ENCODE measurements around the gene GNG12.

GNG12 gene

GRCh38 chr1:67690018-67690363, 143.3 kb downstream of the GNG12 start:
- no peak for DNase-seq (ENCODE audit: low read depth)
- no peak overlapping the region for H3K4me3 ChIP-seq (ENCODE audit: low read depth, low read length)

- no peak for DNase-seq (ENCODE audit: low read depth)
- no peak overlapping the region for H3K4me3 ChIP-seq (ENCODE audit: low read depth, low read length)
Measured at GRCh38 chr1:67689267-67690017, 143.8 kb downstream of the GNG12 start.

- H3K4me3 ChIP-seq (ENCODE audit: low read depth, low read length): no peak overlapping the region
- DNase-seq (ENCODE audit: low read depth): no peak
Measured at GRCh38 chr1:67688526-67689219, 144.6 kb downstream of the GNG12 start.

- H3K4me3 ChIP-seq (ENCODE audit: low read depth, low read length): peak overlapping the region; percentile 99
- peak; percentile 60 for DNase-seq (ENCODE audit: low read depth)
Measured at GRCh38 chr1:67687649-67688048, 145.6 kb downstream of the GNG12 start.

- peak overlapping the region; percentile 99 for H3K4me3 ChIP-seq (ENCODE audit: low read depth, low read length)
- DNase-seq (ENCODE audit: low read depth): no peak
Measured at GRCh38 chr1:67687198-67687545, 146.1 kb downstream of the GNG12 start.

- peak overlapping the region; percentile 99 for H3K4me3 ChIP-seq (ENCODE audit: low read depth, low read length)
Measured at GRCh38 chr1:67686267-67687197, 146.7 kb downstream of the GNG12 start.

GRCh38 chr1:67685558-67686266, 147.6 kb downstream of the GNG12 start:
- H3K4me3 ChIP-seq (ENCODE audit: low read depth, low read length): peak overlapping the region; percentile 99
- no peak for DNase-seq (ENCODE audit: low read depth)

More at GRCh38 chr1:67686267-67687197, 146.7 kb downstream of the GNG12 start:
- peak; percentile 94 for DNase-seq (ENCODE audit: low read depth)

GRCh38 chr1:67685067-67685557, 148.2 kb downstream of the GNG12 start, which contains the start of gene GADD45A:
Gene GADD45A (plus strand): TSS chr1:67685201. CDS start chr1:67685495, 294 bp downstream.
- peak; percentile 99 for DNase-seq (ENCODE audit: low read depth)
- peak within 1 kb of the TSS; percentile 99 for H3K4me3 ChIP-seq (ENCODE audit: low read depth, low read length)

- DNase-seq (ENCODE audit: low read depth): no peak
- H3K4me3 ChIP-seq (ENCODE audit: low read depth, low read length): peak overlapping the region; percentile 40
Measured at GRCh38 chr1:67684526-67685066, 148.7 kb downstream of the GNG12 start.

GRCh38 chr1:67683766-67684525, 149.3 kb downstream of the GNG12 start:
- DNase-seq (ENCODE audit: low read depth): no peak
- peak overlapping the region; percentile 40 for H3K4me3 ChIP-seq (ENCODE audit: low read depth, low read length)

GRCh38 chr1:67683316-67683715, 150.0 kb downstream of the GNG12 start:
- peak; percentile 48 for DNase-seq (ENCODE audit: low read depth)
- peak overlapping the region; percentile 5 for H3K4me3 ChIP-seq (ENCODE audit: low read depth, low read length)

GRCh38 chr1:67682659-67683197, 150.5 kb downstream of the GNG12 start:
- H3K4me3 ChIP-seq (ENCODE audit: low read depth, low read length): no peak overlapping the region
- DNase-seq (ENCODE audit: low read depth): no peak

- DNase-seq (ENCODE audit: low read depth): no peak
- H3K4me3 ChIP-seq (ENCODE audit: low read depth, low read length): no peak overlapping the region
Measured at GRCh38 chr1:67680486-67680885, 152.8 kb downstream of the GNG12 start.

GRCh38 chr1:67679691-67680090, 153.6 kb downstream of the GNG12 start:
- no peak overlapping the region for H3K4me3 ChIP-seq (ENCODE audit: low read depth, low read length)
- no peak for DNase-seq (ENCODE audit: low read depth)

- no peak overlapping the region for H3K4me3 ChIP-seq (ENCODE audit: low read depth, low read length)
- DNase-seq (ENCODE audit: low read depth): no peak
Measured at GRCh38 chr1:67677930-67678329, 155.3 kb downstream of the GNG12 start.

GRCh38 chr1:67677408-67677807, 155.9 kb downstream of the GNG12 start:
- no peak for DNase-seq (ENCODE audit: low read depth)
- H3K4me3 ChIP-seq (ENCODE audit: low read depth, low read length): no peak overlapping the region

GRCh38 chr1:67676946-67677345, 156.3 kb downstream of the GNG12 start:
- no peak for DNase-seq (ENCODE audit: low read depth)
- H3K4me3 ChIP-seq (ENCODE audit: low read depth, low read length): no peak overlapping the region

GRCh38 chr1:67676287-67676686, 157.0 kb downstream of the GNG12 start:
- no peak overlapping the region for H3K4me3 ChIP-seq (ENCODE audit: low read depth, low read length)
- DNase-seq (ENCODE audit: low read depth): no peak

All from skeletal muscle cell (primary cell).